HG03571 (cell line): ENCODE results near the gene PSMA3.
"Not testable (repeated sequence)": the region's sequence is repeated elsewhere in the genome, so short reads cannot be mapped to it uniquely, and the experiment has no call there.

Experiments used
- ATAC-seq: cut with Tn5 transposase; IDR thresholded peaks from one replicate; pipeline ENCODE4 v1.9.1; 2021; ENCODE audit not compliant: unreplicated experiment

The PSMA3 gene

GRCh38 chr14:58244556-58245387 lies at the start of gene PSMA3:
Gene PSMA3, plus strand, starts transcription at chr14:58244843. Its CDS starts 78 bp downstream, at chr14:58244921.
- peak; percentile 89 for ATAC-seq

DNA sequence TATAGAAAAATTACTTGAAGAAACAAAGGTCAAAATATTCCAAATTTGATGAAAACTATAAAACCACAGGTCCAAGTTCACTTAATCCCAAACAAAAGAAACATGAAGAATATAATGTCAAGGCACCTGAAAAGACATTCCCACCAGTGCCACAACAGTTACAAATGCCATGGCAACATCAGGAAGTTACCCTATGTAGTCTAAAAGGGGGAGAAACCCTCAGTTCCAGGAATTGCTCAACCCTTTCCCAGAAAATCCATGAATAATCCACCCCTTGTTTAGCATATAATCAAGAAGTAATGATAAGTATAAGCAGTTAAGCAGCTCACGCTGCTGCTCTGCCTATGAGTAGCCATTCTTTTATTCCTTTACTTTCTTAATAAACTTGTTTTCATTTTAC lies 48.4 kb upstream of the PSMA3 start:
- no peak for ATAC-seq

GRCh38 chr14:58198086-58198485 lies 46.6 kb upstream of the PSMA3 start:
- ATAC-seq: no peak

- peak; percentile 94 for ATAC-seq
Measured at GRCh38 chr14:58199726-58200479, 44.7 kb upstream of the PSMA3 start, which contains the start of gene ACTR10. Gene ACTR10, plus strand, starts transcription at chr14:58200149. Its CDS starts 69 bp downstream, at chr14:58200218.

- no peak for ATAC-seq
Measured at GRCh38 chr14:58200480-58200841, 44.2 kb upstream of the PSMA3 start.

- no peak for ATAC-seq
Measured at GRCh38 chr14:58200846-58201245, 43.8 kb upstream of the PSMA3 start.

GRCh38 chr14:58213176-58213575 lies 31.5 kb upstream of the PSMA3 start:
- ATAC-seq: no peak

DNA sequence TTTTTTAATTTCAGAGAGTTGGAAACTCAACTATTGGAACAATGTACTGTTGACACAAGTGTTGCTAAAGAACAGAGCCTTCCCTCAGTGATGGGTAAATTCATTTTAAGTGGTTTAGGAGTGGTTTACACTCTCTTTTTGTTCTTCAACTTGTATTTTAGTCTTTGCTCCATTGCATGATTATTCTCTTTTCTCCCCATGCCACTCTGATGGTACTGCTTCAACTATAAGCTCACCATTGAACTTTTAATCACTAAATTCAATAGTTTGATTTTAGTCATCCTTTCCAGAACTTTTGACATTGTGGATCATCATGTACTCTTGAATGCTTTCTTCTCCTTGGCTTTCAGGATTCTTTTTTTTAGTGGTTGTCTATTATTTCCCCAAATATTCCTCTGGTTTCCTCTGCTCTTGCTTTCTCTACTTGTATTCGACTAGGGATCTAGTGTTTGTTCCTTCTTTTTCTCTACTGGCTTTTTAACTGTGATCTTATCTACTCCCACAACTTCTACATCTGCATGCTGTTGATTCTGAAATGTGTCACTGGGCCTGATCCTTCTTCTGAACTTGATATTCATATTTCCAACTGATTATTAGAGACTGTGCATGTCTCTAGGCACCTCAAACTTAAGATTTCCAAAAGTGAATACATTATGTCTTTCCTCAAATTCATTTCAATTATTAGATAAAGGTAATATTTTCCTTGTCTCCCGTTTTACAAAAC lies 29.3 kb upstream of the PSMA3 start:
- no peak for ATAC-seq

- ATAC-seq: no peak
Measured at GRCh38 chr14:58216544-58216943, 28.1 kb upstream of the PSMA3 start.

DNA sequence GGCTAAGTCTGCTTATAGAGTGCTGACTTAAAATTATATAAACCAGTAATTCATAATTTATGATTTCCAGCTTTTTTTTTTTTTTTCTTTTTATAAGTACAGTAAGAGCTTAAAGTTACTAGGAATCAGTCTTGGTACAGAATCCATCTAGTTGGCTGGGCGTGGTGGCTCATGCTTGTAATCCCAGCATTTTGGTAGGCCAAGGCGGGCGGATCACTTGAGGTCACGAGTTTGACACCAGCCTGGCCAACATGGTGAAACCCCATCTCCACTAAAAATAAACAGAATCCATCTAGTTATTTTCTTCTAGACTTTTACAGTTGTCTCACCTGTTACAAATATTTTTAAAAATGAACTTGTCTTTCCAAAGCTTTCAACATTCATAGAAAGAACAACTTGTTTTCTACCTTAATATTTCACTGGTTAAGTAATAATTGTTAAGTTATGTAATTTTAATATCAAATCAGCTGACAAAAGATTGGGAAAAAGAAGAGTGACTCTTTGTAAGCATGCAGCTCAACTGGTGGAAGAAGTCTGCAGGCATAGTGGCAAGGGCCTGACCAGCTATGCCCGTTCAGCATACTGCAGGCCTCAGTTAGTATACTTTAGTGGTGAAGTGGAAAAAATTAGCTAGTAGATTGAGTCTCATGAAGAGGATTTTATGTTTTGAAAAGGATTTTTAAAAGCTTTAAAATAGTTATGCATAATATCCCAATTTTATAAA lies 17.4 kb upstream of the PSMA3 start:
- no peak for ATAC-seq

GRCh38 chr14:58238252-58239243 lies 6.1 kb upstream of the PSMA3 start:
- no peak for ATAC-seq

DNA sequence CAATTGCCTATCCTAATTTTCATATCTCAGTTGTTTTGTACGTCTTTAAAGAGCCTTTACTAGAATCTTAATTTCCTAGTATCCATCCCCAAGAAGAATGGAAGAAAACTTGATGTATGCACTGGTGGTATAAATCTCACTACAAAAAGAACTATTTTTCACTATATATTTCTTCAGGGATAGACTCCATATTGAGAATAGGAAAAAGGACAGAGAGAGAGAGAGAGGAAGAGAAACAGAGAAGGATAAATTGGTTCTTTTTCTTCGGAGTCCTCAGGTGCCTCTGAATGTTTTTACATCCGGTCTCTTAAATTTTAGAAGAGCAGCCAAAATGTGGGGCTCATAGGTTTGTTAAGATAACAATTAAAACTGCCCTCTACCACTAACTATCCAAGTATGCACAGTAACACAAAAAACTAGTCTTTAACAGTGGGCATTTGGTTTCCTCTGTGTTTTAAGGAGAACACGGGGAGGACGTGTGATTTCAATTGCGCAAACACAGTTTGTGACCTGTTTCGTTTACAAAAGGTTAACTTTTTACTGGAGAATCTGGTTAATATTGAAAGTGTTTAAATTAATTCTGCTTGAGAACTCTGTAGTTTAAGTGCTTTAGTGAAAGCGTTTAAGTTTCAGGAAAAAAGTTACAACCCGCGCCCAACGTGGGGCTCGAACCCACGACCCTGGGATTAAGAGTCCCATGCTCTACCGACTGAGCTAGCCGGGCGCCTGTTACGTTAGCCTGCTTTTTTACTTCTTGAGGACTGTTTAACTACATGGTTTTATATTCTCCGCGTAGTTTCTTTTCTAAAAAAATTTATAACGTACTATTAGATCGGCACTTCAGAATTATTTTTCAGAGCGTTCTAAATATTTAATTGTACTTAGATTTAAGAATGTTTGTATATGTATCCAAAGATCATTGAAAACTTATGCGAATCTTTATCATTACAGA lies 5.1 kb upstream of the PSMA3 start:
- ATAC-seq: no peak

- peak; percentile 38 for ATAC-seq
Measured at GRCh38 chr14:58243790-58244555, 670 bp upstream of the PSMA3 start.

- ATAC-seq: no peak
Measured at GRCh38 chr14:58245562-58245961, 919 bp downstream of the PSMA3 start.

DNA sequence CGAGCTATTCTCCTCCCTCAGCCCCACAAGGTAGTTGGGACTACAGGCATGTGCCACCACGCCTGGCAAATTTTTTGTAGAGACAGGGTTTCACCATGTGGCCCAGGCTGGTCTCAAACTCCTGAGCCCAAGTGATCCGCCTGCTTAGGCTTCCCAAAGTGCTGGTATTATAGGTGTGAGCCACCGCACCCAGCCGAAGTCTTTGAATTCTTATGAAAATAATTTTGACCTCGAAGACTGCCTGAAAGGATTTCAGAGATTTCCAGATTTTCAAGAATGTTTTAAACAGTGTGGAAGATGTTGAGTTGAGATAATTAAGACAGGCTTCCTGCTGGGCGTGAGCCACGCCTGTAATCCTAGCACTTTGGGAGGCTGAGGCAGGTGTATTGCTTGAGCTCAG lies 5.0 kb downstream of the PSMA3 start:
- no peak for ATAC-seq

DNA sequence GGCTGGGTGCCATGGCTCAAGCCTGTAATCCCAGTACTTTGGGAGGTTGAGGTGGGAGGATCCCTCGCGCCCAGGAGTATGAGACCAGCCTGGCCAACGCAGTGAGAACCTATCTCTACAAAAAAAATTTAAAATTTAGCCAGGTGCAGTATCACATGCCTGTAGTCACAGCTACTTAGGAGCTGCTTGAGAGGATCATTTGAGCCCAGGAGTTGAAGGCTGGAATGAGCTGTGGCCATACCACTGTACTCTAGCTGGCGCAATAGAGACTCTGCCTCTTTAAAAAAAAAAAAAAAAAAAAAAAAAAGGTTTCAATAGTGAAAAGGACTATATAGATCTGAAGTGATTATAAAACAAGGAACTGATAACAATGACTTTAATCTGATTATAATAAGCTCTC lies 13.5 kb downstream of the PSMA3 start:
- ATAC-seq: no peak

GRCh38 chr14:58262005-58262404 lies 17.4 kb downstream of the PSMA3 start:
- ATAC-seq: not testable (repeated sequence)

DNA sequence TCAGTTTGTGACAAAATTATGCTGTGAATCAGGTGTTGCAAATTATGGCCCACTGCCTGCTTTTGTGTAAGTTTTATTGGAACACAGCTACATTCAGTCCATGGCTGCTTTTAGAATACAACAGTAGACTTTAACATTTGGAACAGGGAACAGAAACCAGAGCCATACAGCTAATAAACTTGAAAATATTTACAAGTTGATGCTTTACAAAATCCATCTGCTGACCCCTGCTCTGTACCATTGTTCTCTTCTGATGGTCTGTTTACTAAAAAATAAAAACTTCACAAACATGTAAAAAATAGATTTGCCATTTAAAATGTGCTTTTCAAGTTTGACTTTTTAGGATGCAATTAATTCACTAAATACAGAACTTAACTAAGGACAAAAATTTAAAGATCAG lies 20.8 kb downstream of the PSMA3 start:
- no peak for ATAC-seq
